K562 (cell line): ENCODE data around the gene NUAK1. TPM values are rescaled to one million over a fixed set of nuclear protein-coding genes. Genes with fewer than 3 reads are reported as not detected.

Experiments used
- ATAC-seq: fragments of 200-7000 bp; cut with Tn5 transposase; 3 replicates; pipeline ENCODE4 v1.9.1; 2020; ENCODE audit warnings: moderate library complexity
- BruUV-seq: library from RNA; stranded (reverse); fragments of 400-500 nt; replicated peaks from 2 replicates; lab custom pipeline; 2021; lab: Mats Ljungman, UMichigan
- CTCF ChIA-PET: fragments of 300-600 bp; formaldehyde crosslinking; extraction: SDS; loops from one replicate; lab custom pipeline; 2021; ENCODE audit warnings: low intra/inter-chr PET ratio; lab: Yijun Ruan, JAX
- POLR2A ChIA-PET: fragments of 300-600, 350-650 bp; sonication (Branson Sonifier 250); formaldehyde crosslinking; extraction: SDS; loops from one replicate; lab custom pipeline; 2021; ENCODE audit warnings: antibody characterized with exemption, inconsistent platforms; lab: Yijun Ruan, JAX
- DNase-seq, 4 experiments: peaks; one replicate each; pipeline versions ENCODE4 v3.0.0 to v3.0.0-alpha.2; 2011 to 2018; ENCODE audit warnings: low spot score in 3 of 4, mixed read lengths in 3 of 4; ENCODE audit errors: extremely low read depth in 1 of 4
- FAIRE-seq: peaks from 2 replicates; lab custom pipeline; 2011; peaks lifted over from hg19 to GRCh38; lab: Jason Lieb, UNC
- H2AFZ ChIP-seq: 2 replicates; pipeline ENCODE4 v1.6.0; 2011; ENCODE audit warnings: low read depth, low read length, control low read depth, inconsistent platforms
- H3K27ac ChIP-seq: fragments of 200-600 bp; 3 replicates; pipeline ENCODE4 v1.8.0; 2011; ENCODE audit warnings: low read depth, mild to moderate bottlenecking, control low read depth, inconsistent platforms, low read length, moderate library complexity, mixed read lengths; ENCODE audit errors: extremely low read depth
- H3K27me3 ChIP-seq, 2 experiments: fragments of 300-600 bp in 1 of 2; 2 replicates in 1 of 2; 3 replicates in 1 of 2; pipeline versions ENCODE4 v1.6.0 to v1.8.0; 2011; ENCODE audit warnings: inconsistent platforms in 2 of 2, low read length in 2 of 2, mild to moderate bottlenecking in 1 of 2, mixed read lengths in 1 of 2, moderate library complexity in 1 of 2; ENCODE audit not compliant: control insufficient read depth in 2 of 2, insufficient read depth in 2 of 2
- H3K36me3 ChIP-seq: fragments of 300-600 bp; 3 replicates; pipeline ENCODE4 v1.8.0; 2011; ENCODE audit warnings: mild to moderate bottlenecking, low read length, inconsistent platforms; ENCODE audit not compliant: control insufficient read depth, insufficient read depth
- H3K4me1 ChIP-seq, 2 experiments: fragments of 200-600 bp in 1 of 2; replicated peaks in 1 of 2; 2 replicates in 1 of 2; 3 replicates in 1 of 2; pipeline versions ENCODE4 v1.5.1 to v1.8.0; 2011; ENCODE audit warnings: inconsistent platforms in 2 of 2, low read length in 2 of 2, mild to moderate bottlenecking in 1 of 2, mixed read lengths in 1 of 2, moderate library complexity in 1 of 2; ENCODE audit not compliant: control insufficient read depth in 2 of 2, insufficient read depth in 2 of 2
- H3K4me2 ChIP-seq: 2 replicates; pipeline ENCODE4 v1.6.1; 2011; ENCODE audit warnings: low read length, control low read depth, inconsistent platforms, mixed read lengths; ENCODE audit not compliant: insufficient read depth
- H3K4me3 ChIP-seq: fragments of 200-600 bp; sonication (generic), shearing (Covaris generic); 2 replicates; pipeline ENCODE4 v1.5.1; 2016; ENCODE audit warnings: control low read depth, inconsistent platforms
- H3K79me2 ChIP-seq: fragments of 200-600 bp; 3 replicates; pipeline ENCODE4 v1.8.0; 2011; ENCODE audit warnings: low read length, inconsistent platforms; ENCODE audit not compliant: control insufficient read depth, insufficient read depth
- H3K9ac ChIP-seq, 2 experiments: 2 replicates each; pipeline versions ENCODE4 v1.6.0 to v1.6.1; 2011; ENCODE audit warnings: low read depth in 2 of 2, low read length in 2 of 2, control low read depth in 1 of 2, inconsistent platforms in 1 of 2, mild to moderate bottlenecking in 1 of 2, mixed read lengths in 1 of 2; ENCODE audit not compliant: insufficient read depth in 1 of 2
- H3K9me1 ChIP-seq: one replicate; pipeline ENCODE4 v1.6.0; 2011; ENCODE audit warnings: inconsistent platforms, mild to moderate bottlenecking, low read length, moderate library complexity; ENCODE audit not compliant: control insufficient read depth, insufficient read depth
- H3K9me3 ChIP-seq: replicated peaks from 2 replicates; pipeline ENCODE4 v1.5.1; 2011; ENCODE audit warnings: low read depth, low read length, inconsistent platforms; ENCODE audit not compliant: control insufficient read depth, insufficient read depth
- H4K20me1 ChIP-seq: replicated peaks from 2 replicates; pipeline ENCODE4 v1.6.1; 2011; ENCODE audit warnings: low read length, inconsistent platforms, mixed read lengths; ENCODE audit not compliant: control insufficient read depth, insufficient read depth
- ADNP ChIP-seq: fragments of 200-800 bp; sonication (Bioruptor generic); IDR thresholded peaks from 2 replicates; pipeline ENCODE4 v1.6.1; 2016; ENCODE audit warnings: missing genetic modification characterization, missing compliant biosample characterization
- DPF2 ChIP-seq: fragments of 450-650 bp; IDR thresholded peaks from 2 replicates; pipeline ENCODE4 v1.6.1; 2016
- EHMT2 ChIP-seq: fragments of 450-650 bp; IDR thresholded peaks from 2 replicates; pipeline ENCODE4 v1.6.1; 2018; ENCODE audit warnings: antibody characterized with exemption
- ELF4 ChIP-seq: fragments of 450-650 bp; formaldehyde crosslinking; IDR thresholded peaks from 2 replicates; pipeline ENCODE4 v1.4.0; 2022; ENCODE audit warnings: missing genetic modification characterization
- HNRNPLL ChIP-seq: fragments of 200-400 bp; formaldehyde crosslinking; IDR thresholded peaks from 2 replicates; pipeline ENCODE4 v1.6.1; 2017; ENCODE audit warnings: low read length, low read depth, mild to moderate bottlenecking; ENCODE audit not compliant: poor library complexity, severe bottlenecking
- HOXB6 ChIP-seq: fragments of 250-450 bp; sonication (Bioruptor Pico); IDR thresholded peaks from 2 replicates; pipeline ENCODE4 v1.5.1; 2022; ENCODE audit warnings: mild to moderate bottlenecking, borderline replicate concordance
- KDM5B ChIP-seq: fragments of 200-600 bp; sonication (generic); IDR thresholded peaks from 2 replicates; pipeline ENCODE4 v1.6.1; 2012; ENCODE audit warnings: low read depth, mild to moderate bottlenecking, moderate library complexity, low read length, control low read depth, inconsistent platforms; ENCODE audit not compliant: insufficient replicate concordance
- KHSRP ChIP-seq: fragments of 450-650 bp; IDR thresholded peaks from 2 replicates; pipeline ENCODE4 v1.6.1; 2017
- LARP7 ChIP-seq: fragments of 450-650 bp; IDR thresholded peaks from 2 replicates; pipeline ENCODE4 v1.6.1; 2016
- MEF2D ChIP-seq: conservative IDR thresholded peaks from 2 replicates; pipeline ENCODE4 v1.6.1; 2016; ENCODE audit warnings: low read depth, missing genetic modification characterization, missing compliant biosample characterization
- NR1H2 ChIP-seq: sonication (generic); formaldehyde crosslinking; IDR thresholded peaks from 2 replicates; pipeline ENCODE4 v1.4.0; 2020; ENCODE audit warnings: mild to moderate bottlenecking, missing genetic modification reagents
- POLR2AphosphoS2 ChIP-seq: IDR thresholded peaks from 2 replicates; pipeline ENCODE4 v1.6.1; 2012; ENCODE audit warnings: low read length, improper control_type of control experiment
- POLR2B ChIP-seq: fragments of 450-650 bp; IDR thresholded peaks from 2 replicates; pipeline ENCODE4 v1.6.1; 2018; ENCODE audit warnings: low read depth; ENCODE audit not compliant: partially characterized antibody
- SOX6 ChIP-seq: fragments of 450-650 bp; IDR thresholded peaks from 2 replicates; pipeline ENCODE4 v1.6.1; 2014; ENCODE audit warnings: mild to moderate bottlenecking
- TAF7 ChIP-seq: fragments of 450-650 bp; IDR thresholded peaks from 2 replicates; pipeline ENCODE4 v1.6.1; 2016; ENCODE audit warnings: missing genetic modification characterization, missing compliant biosample characterization
- THRAP3 ChIP-seq: fragments of 450-650 bp; IDR thresholded peaks from 2 replicates; pipeline ENCODE4 v1.6.1; 2016; ENCODE audit warnings: mild to moderate bottlenecking, inconsistent platforms, borderline replicate concordance
- ZNF785 ChIP-seq: fragments of 250-450 bp; sonication (Bioruptor Pico); IDR thresholded peaks from 2 replicates; pipeline ENCODE4 v1.4.0; 2020; ENCODE audit warnings: mild to moderate bottlenecking
- ZNF830 ChIP-seq: fragments of 250-450 bp; sonication (Bioruptor Pico); IDR thresholded peaks from 2 replicates; pipeline ENCODE4 v1.5.0; 2021; ENCODE audit warnings: mild to moderate bottlenecking
- WGBS: fragments of 100-300 bp; shearing (Covaris generic); methylation state at CpG from one replicate; pipeline ENCODE4 v1.1.6; 2016; ENCODE audit warnings: low coverage, mixed read lengths; ENCODE audit not compliant: insufficient coverage; ENCODE audit errors: missing lambda C conversion rate; 5-methylcytosine and 5-hydroxymethylcytosine counted together
- in situ Hi-C: fragments of 300-500 bp; cut with MboI; formaldehyde crosslinking; loops from 4 replicates; pipeline ENCODE4 v1.15.0; 2018; ENCODE audit warnings: inconsistent platforms, mixed read lengths
- intact Hi-C: fragments of 100-400 bp; cut with micrococcal nuclease; formaldehyde crosslinking; loops from 2 replicates; pipeline ENCODE4 v1.14.2; 2022
- polyA plus RNA-seq, 8 experiments: library from polyadenylated mRNA; depleted of rRNA in 4 of 8; stranded (reverse) in 5 of 8; unstranded in 3 of 8; fragments of >200 nt; fragmentation: Nextera tagmentation in 2 of 8; fragmentation: Illumina TruSeq in 1 of 8; extraction: Ambion mirVana in 2 of 8; extraction: Trizol in 1 of 8; gene quantifications; 2 replicates each; pipeline versions ENCODE4 v1.2.1 to v1.2.3, GENCODE V29; 2011 to 2014; ENCODE audit warnings: inconsistent platforms in 1 of 8, missing spikeins in 1 of 8
- total RNA-seq, 7 experiments: library from RNA; depleted of rRNA in 6 of 7; stranded (reverse); fragments of >200 nt in 6 of 7; fragmentation: Illumina TruSeq in 2 of 7; extraction: Trizol in 2 of 7; gene quantifications; 2 replicates each; pipeline versions ENCODE4 v1.2.1 to v1.2.3, GENCODE V29; 2011 to 2021; ENCODE audit warnings: low replicate concordance in 1 of 7
- TF ChIP-seq, protein P1 (sequence below), 2 experiments: fragments of 250-450 bp in 1 of 2; fragments of 450-650 bp in 1 of 2; sonication (Bioruptor Pico) in 1 of 2; IDR thresholded peaks; 2 replicates each; pipeline versions ENCODE4 v1.6.1 to v1.8.0; 2016 to 2021; ENCODE audit warnings: mild to moderate bottlenecking in 2 of 2, moderate library complexity in 2 of 2, missing compliant biosample characterization in 1 of 2, missing genetic modification characterization in 1 of 2
- TF ChIP-seq, protein P2 (sequence below): fragments of 250-450 bp; sonication (Bioruptor Pico); IDR thresholded peaks from 2 replicates; pipeline ENCODE4 v1.5.0; 2021; ENCODE audit warnings: mild to moderate bottlenecking, moderate library complexity

The NUAK1 gene
- total and polyA plus RNA-seq, 9 of the 15 experiments (the other 6 are each of a cell fraction or from before 2014, with no cell fraction given), result 0.02 TPM; not detected in 8

DNA sequence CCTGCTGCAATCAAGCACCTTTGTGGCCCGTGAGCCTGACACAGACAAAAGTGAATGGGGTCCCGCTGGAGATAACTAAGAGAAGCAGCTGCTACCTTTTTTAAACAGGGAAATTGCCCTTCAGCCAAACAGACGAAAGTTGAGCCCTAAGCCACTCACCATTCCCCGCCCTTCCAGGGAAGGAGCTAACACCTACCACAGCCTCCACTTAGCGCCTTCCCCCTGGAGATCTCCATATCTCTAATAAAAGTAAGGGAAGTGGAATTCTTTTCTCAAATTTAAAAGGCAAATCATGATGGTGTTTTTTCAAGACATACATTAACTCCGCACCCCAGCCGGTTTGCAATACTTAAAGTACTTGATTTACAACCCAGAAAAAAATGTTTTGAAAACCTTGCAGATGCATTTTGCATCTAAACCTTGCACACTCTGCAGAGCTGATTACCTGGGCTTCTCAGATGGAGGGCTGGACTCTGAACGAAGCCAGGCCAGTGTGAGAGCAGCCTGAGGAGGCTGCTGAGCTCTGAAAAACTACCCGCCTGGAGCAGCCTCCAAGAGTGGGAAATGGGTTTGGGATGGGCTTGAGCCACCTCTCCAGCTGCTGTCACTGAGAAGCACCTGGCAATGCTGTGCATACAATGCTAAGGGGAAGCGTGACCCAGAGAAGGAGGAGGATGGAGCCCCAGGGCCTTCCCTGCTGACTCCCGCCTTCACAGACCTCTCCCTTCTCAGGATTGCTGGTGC lies 10.0 kb downstream of the NUAK1 start:
- Histone ChIP-seq H3K9me3 (no peaks in the 10 kb centered on the region), H3K36me3 (no peaks in the 10 kb centered on the region), H3K4me2 (no peak overlapping the region), H2AFZ (no peak overlapping the region), H3K9me1 (no peaks in the 10 kb centered on the region), H3K27ac (no peak overlapping the region), H3K4me3 (no peak overlapping the region), H3K9ac (no peak overlapping the region), H3K4me1 (no peaks in the 10 kb centered on the region), H3K27me3 (peaks cover 8 to 18% of the 10 kb centered on the region in 2 experiments; a peak in 3 of 5 replicates), H4K20me1 (no peaks in the 10 kb centered on the region), H3K79me2 (no peaks in the 10 kb centered on the region)
- POLR2A ChIA-PET, result interaction anchor here (0.8 kb wide), 1 partner anchor 17 kb away, joined by 3 read pairs; no protein-coding TSS in a partner anchor
- in situ Hi-C loops, result no loop called here
- intact Hi-C loops, result no loop called here
- no peak for TF ChIP-seq EHMT2
- no peak for TF ChIP-seq THRAP3
- TF ChIP-seq NR1H2 (CRISPR knock-in tag), result no peak
- no peak for TF ChIP-seq ADNP (tag)
- no peak for TF ChIP-seq HOXB6
- no peak for TF ChIP-seq KHSRP
- TF ChIP-seq HNRNPLL, result no peak
- TF ChIP-seq, protein P1, sequence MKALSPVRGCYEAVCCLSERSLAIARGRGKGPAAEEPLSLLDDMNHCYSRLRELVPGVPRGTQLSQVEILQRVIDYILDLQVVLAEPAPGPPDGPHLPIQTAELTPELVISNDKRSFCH (CRISPR knock-in tag; IDR thresholded peaks at IDR 0.05), result no peak
- TF ChIP-seq, protein P1 (tag; IDR thresholded peaks at IDR 0.05), result no peak
- TF ChIP-seq SOX6, result no peak
- TF ChIP-seq POLR2AphosphoS2, result no peak
- no peak for TF ChIP-seq DPF2
- no peak for TF ChIP-seq POLR2B
- TF ChIP-seq ELF4 (CRISPR knock-in tag), result no peak
- TF ChIP-seq TAF7 (tag), result no peak
- TF ChIP-seq, protein P2, sequence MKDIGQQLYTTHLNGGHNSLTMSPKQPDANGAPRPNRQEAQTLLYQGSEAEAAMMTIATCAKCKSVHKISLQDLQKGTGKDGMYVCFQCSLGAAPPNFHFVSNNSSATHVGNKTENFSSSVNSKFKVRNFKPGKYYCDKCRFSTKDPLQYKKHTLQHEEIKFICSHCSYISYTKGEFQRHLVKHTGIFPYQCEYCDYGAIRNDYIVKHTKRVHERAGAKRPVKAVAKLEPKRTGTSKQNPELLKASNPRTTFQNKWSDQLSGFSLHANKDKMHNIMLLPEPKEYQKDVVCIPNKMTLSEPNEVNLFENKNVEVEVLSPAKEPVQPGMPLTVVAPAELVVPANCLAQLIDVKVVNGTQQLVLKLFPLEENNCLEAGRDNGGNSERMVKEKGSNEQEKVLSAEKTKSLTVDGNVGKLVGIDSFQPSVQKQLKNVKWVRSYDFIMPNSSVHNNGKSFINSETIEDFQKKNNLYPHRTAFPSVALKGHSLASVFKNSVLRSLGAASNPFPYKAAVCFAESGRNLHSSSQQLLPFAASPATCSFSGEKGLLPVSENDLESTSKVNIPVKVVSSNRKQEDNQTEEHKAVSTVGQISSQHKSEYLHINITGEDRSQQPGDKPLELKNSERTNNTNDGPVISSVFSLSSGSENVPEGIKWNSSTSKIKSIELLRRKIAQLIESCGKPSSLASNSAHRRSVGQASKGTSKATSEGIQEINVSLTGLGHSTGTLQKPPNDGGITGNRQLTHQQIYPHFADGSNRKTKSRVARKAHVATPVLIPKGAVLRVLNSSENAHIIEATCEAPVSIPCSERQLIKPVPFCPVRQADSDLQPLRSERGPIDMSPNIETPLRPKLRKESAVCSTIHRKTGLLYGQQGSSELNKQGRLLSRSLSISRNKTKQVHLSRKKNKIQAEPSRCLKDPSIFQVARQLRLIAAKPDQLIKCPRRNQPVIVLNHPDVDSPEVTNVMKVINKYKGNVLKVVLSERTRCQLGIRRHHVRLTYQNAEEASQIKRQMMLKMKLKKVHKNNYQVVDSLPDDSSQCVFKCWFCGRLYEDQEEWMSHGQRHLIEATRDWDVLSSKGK (CRISPR knock-in tag), result no peak
- no peak for TF ChIP-seq MEF2D
- TF ChIP-seq ZNF785 (CRISPR knock-in tag), result no peak
- TF ChIP-seq KDM5B, result no peak
- no peak for TF ChIP-seq ZNF830 (CRISPR knock-in tag)
- no peak for TF ChIP-seq LARP7
- BruUV-seq, result no TSS peak
- CTCF ChIA-PET, result no interaction called here
- ATAC-seq, result no peak
- DNase-seq, result no peak
- FAIRE-seq, result no peak
- 0% methylated on average over 11 of the region's 11 CpGs for WGBS
